Vagina (tissue), 2 donors: ENCODE measurements around the gene TCAF1. TPM values are rescaled to one million over a fixed set of nuclear protein-coding genes. Genes with fewer than 3 reads are reported as not detected.
A peak's percentile ranks its signal among the peaks of the same experiment; 100 is the strongest.

Experiments
- DNase-seq, 2 donors: peaks; one replicate each; pipeline ENCODE4 v3.0.0-alpha.2; 2017; ENCODE audit errors: extremely low spot score in 2 of 2
- H3K27ac ChIP-seq: fragments of 200-600 bp; sonication (generic); one replicate; pipeline ENCODE4 v1.5.1; 2019
- H3K27me3 ChIP-seq: fragments of 200-600 bp; sonication (generic); one replicate; pipeline ENCODE4 v1.5.1; 2019
- H3K36me3 ChIP-seq, 2 donors: fragments of 200-600 bp; sonication (generic); one replicate each; pipeline ENCODE4 v1.5.1; 2017 to 2019
- H3K4me1 ChIP-seq: fragments of 200-600 bp; sonication (generic); one replicate; pipeline ENCODE4 v1.5.1; 2019
- H3K4me3 ChIP-seq, 2 donors: fragments of 200-600 bp; sonication (generic); 1 replicate in 1 of 2; 2 replicates in 1 of 2; pipeline ENCODE4 v1.5.1; 2016 to 2019
- H3K9me3 ChIP-seq: fragments of 200-600 bp; sonication (generic); one replicate; pipeline ENCODE4 v1.5.1; 2019
- CTCF ChIP-seq, 3 experiments: fragments of 450-650 bp in 2 of 3; fragments of 200-600 bp in 1 of 3; sonication (generic) in 1 of 3; IDR thresholded peaks; one replicate each; pipeline ENCODE4 v1.5.1; 2017 to 2019; ENCODE audit warnings: antibody characterized with exemption in 3 of 3, mild to moderate bottlenecking in 2 of 3, moderate library complexity in 2 of 3
- POLR2A ChIP-seq, 2 donors: fragments of 450-650 bp; IDR thresholded peaks; one replicate each; pipeline ENCODE4 v1.6.1; 2017; ENCODE audit warnings: antibody characterized with exemption in 2 of 2, mild to moderate bottlenecking in 2 of 2, moderate library complexity in 2 of 2
- POLR2AphosphoS5 ChIP-seq, 2 donors: sonication (generic); formaldehyde crosslinking; IDR thresholded peaks; one replicate each; pipeline ENCODE4 v1.9.0; 2017; ENCODE audit warnings: antibody characterized with exemption in 2 of 2, mild to moderate bottlenecking in 2 of 2, low read depth in 1 of 2; ENCODE audit not compliant: insufficient read depth in 1 of 2
- intact Hi-C: fragments of 100-400 bp; cut with DNase I; formaldehyde crosslinking; loops from one replicate; pipeline ENCODE4 v1.15.1; 2023
- total RNA-seq: library from RNA; depleted of rRNA; stranded (reverse); fragments of >200 nt; gene quantifications from one replicate; pipeline ENCODE4 v1.2.3, GENCODE V29; 2016

TCAF1 gene
- total RNA-seq, 1 donor from 2014 or later, result 50.1 TPM

- no peak overlapping the region for H3K4me3 ChIP-seq
- H3K27ac ChIP-seq, result peak overlapping the region; percentile 56
- H3K36me3 ChIP-seq, result no peaks in the 10 kb centered on the region
- intact Hi-C loops, result no loop called here
- TF ChIP-seq POLR2A (IDR thresholded peaks at IDR 0.05) (no peak), POLR2AphosphoS5 (IDR thresholded peaks at IDR 0.05; ENCODE audit: insufficient read depth in 1 of 2, low read depth in 1 of 2) (no peak), CTCF (IDR thresholded peaks at IDR 0.05) (no peak)
- H3K4me1 ChIP-seq, result peaks cover 8% of the 10 kb centered on the region
- H3K27me3 ChIP-seq, result no peaks in the 10 kb centered on the region
- H3K9me3 ChIP-seq, result no peaks in the 10 kb centered on the region
- no peak for DNase-seq
Measured at GRCh38 chr7:143905509-143905908, 3.5 kb upstream of the TCAF1 start.

- H3K36me3 ChIP-seq, result no peaks in the 10 kb centered on the region
- peak overlapping the region; percentile 89 for H3K27ac ChIP-seq
- peak overlapping the region; percentile 71 to 83 for H3K4me3 ChIP-seq
- no peak for DNase-seq
- H3K27me3 ChIP-seq, result no peaks in the 10 kb centered on the region
- H3K9me3 ChIP-seq, result no peaks in the 10 kb centered on the region
- intact Hi-C loops, result no loop called here
- no peak for TF ChIP-seq POLR2A (IDR thresholded peaks at IDR 0.05)
- H3K4me1 ChIP-seq, result peaks cover 23% of the 10 kb centered on the region
Measured at GRCh38 chr7:143902332-143902899, 440 bp upstream of the TCAF1 start.

GRCh38 chr7:143901332-143901667, 676 bp downstream of the TCAF1 start:
- Histone ChIP-seq H3K27ac (peak overlapping the region; percentile 89), H3K27me3 (no peaks in the 10 kb centered on the region), H3K4me1 (peaks cover 27% of the 10 kb centered on the region), H3K4me3 (peak overlapping the region; percentile 71 to 83), H3K9me3 (no peaks in the 10 kb centered on the region), H3K36me3 (no peaks in the 10 kb centered on the region)
- intact Hi-C loops, result no loop called here
- TF ChIP-seq POLR2A (IDR thresholded peaks at IDR 0.05) (no peak), CTCF (IDR thresholded peaks at IDR 0.05) (no peak), POLR2AphosphoS5 (IDR thresholded peaks at IDR 0.05; ENCODE audit: insufficient read depth in 1 of 2, low read depth in 1 of 2) (no peak)
- no peak for DNase-seq

GRCh38 chr7:143900230-143900766, 1.7 kb downstream of the TCAF1 start:
- Histone ChIP-seq H3K4me3 (peak overlapping the region; percentile 71 to 83), H3K9me3 (no peaks in the 10 kb centered on the region), H3K27me3 (no peaks in the 10 kb centered on the region), H3K4me1 (peaks cover 28% of the 10 kb centered on the region), H3K27ac (peak overlapping the region; percentile 41), H3K36me3 (no peaks in the 10 kb centered on the region)
- intact Hi-C loops, result no loop called here
- DNase-seq, result no peak
- TF ChIP-seq POLR2AphosphoS5 (IDR thresholded peaks at IDR 0.05; ENCODE audit: insufficient read depth in 1 of 2, low read depth in 1 of 2) (no peak), POLR2A (IDR thresholded peaks at IDR 0.05) (no peak), CTCF (IDR thresholded peaks at IDR 0.05) (no peak)

GRCh38 chr7:143898810-143899209, 3.2 kb downstream of the TCAF1 start:
- Histone ChIP-seq H3K4me3 (no peak overlapping the region), H3K36me3 (no peaks in the 10 kb centered on the region), H3K9me3 (no peaks in the 10 kb centered on the region), H3K27ac (no peak overlapping the region), H3K4me1 (peaks cover 28% of the 10 kb centered on the region), H3K27me3 (no peaks in the 10 kb centered on the region)
- no peak for DNase-seq
- intact Hi-C loops, result no loop called here
- TF ChIP-seq CTCF (IDR thresholded peaks at IDR 0.05) (no peak), POLR2A (IDR thresholded peaks at IDR 0.05) (no peak), POLR2AphosphoS5 (IDR thresholded peaks at IDR 0.05; ENCODE audit: insufficient read depth in 1 of 2, low read depth in 1 of 2) (no peak)
